GM12875 (cell line): ENCODE measurements around the gene CROCC.

ENCODE experiments used
- H3K4me3 ChIP-seq: one replicate; pipeline ENCODE4 v1.5.1; 2011; ENCODE audit warnings: low read depth, low read length, control low read depth
- CTCF ChIP-seq: IDR thresholded peaks from 2 replicates; pipeline ENCODE4 v1.5.1; 2011; ENCODE audit warnings: low read depth, mild to moderate bottlenecking, control low read depth, inconsistent platforms, low read length, moderate library complexity, borderline replicate concordance; ENCODE audit not compliant: insufficient read depth

CROCC gene

DNA sequence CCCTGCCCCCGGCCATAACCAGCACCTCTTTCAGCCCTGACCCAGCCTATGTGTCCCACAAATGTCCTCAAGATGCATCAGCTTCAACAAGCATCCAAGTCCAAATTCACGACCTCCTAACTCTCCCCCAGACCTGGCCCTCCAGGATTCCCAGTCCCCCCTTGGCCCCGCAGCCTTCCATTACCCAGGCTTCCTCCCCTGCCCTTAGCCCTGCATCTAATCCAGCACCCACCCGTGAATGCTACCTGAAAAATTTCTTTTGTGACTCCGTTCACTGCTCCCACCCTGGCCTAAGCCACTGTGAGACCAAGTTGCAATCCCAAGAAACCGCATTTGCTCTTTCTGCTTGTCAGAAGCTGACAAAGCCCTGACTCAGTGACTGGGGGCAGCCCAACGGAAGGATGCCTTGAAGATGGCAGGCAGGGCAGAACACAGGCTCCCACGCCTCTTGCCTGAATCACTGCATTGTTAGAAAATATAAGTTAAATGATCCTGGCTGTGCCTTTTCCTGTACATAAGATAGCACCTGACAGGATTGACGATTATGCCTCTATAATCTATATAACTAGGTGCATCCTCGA is 59.6 kb downstream of the CROCC start:
- TF ChIP-seq CTCF, result no peak
- H3K4me3 ChIP-seq, result no peak overlapping the region

DNA sequence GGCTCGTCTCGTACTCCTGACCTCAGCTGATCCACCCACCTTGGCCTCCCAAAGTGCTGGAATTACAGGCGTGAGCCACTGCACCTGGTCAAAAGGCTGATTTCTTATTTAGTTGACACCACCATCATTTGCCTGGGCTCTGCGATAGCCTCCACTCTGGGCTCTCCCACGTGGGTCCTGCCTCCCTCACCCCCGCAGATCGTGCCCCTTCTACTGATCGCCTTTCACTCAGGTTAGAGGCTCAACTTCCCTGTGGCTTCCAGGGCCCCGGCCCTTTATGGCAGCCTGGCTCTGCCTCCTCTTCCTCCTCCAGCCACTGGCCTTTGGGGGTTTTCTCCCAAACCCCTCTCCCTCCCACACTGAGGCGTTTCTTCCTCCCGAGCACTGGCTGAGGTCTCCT is 61.2 kb downstream of the CROCC start:
- TF ChIP-seq CTCF, result no peak
- H3K4me3 ChIP-seq, result no peak overlapping the region

DNA sequence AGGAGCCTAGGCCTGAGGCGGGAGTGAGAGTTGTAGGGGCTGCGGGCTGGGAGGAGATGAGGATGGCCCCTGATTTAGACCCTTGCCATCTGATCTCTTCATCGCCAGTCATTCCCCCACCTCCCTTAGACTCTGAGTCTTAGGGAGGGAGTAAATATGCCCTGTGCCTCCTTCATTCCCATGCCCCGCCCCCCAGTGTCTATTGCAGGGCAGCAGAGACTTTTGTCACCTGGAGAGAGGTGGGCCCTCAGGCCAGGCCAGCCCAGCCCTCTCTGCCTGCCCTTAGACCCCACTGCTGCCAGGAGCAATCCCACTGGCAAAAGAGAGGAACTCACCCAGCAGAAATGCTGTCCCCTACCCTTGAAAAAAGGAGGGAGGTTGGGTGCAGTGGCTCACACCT is 61.9 kb downstream of the CROCC start:
- H3K4me3 ChIP-seq, result no peak overlapping the region
- TF ChIP-seq CTCF, result no peak

- H3K4me3 ChIP-seq, result no peak overlapping the region
- no peak for TF ChIP-seq CTCF
These were observed 63.0 kb downstream of the CROCC start for GRCh38 chr1:16984717-16985116.

DNA sequence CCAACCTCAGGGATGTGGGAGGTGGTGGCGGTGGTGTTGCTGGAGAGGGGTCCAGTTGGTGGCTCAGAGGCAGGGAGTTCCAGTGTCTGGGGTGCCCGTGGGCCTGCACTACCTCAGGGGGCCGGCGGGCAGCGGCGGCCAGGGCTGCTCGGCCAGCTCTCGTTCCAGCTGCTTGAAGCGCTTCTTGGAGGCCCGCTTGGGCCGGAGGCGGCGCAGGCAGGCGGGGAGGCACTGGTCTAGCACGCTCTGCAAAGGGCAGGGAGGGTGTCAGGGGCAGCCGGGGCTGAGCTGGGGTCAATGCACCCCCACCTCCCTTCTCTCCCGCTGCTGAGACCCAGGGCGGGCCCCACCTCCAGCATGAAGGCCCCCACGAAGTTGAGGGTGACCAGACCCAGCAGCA is 64.4 kb downstream of the CROCC start:
- H3K4me3 ChIP-seq, result no peak overlapping the region
- no peak for TF ChIP-seq CTCF

DNA sequence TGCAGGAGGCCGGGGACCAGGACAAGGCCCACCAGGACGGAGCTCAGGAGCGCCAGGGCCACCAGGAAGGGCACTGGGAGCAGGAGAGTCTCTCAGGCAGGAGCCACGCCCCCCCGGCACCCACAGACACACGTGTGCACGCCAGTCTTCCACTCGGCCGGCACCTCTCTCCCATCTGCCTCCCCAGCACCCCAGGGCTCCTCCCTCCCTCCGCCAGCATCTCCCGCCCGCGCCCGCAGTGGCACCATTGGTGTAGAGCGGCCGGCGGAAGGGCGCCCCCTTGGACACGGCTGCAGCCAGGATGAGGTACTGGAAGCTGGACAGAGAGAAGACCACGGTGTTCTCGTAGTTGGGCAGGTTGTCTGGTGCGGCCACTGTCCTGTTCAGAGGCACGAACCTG is 64.8 kb downstream of the CROCC start:
- H3K4me3 ChIP-seq, result no peak overlapping the region
- no peak for TF ChIP-seq CTCF

DNA sequence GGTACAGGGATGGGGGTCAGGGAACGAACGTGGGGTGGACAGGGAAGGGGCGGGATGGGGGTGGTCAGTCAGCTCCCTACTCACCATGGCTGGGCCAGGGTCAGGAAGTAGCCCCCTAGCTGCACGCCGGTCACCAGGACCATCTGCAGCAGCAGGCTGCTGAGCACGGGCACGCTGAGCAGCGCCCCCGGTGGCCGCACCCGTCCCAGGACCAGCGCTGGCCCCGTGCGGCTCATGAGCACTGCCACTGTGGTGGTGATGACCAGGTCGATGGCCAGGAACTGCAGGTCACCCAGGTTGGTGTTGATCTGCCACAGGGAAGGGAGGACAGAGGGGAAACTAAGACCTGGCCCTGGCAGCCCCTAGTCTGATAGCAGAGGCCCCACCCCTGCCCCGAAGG is 65.2 kb downstream of the CROCC start:
- no peak overlapping the region for H3K4me3 ChIP-seq
- TF ChIP-seq CTCF, result peak; percentile 60
